Tibial nerve (tissue), 3 donors: ENCODE measurements around the gene AP2A2.

Source experiments
- CTCF ChIP-seq, 5 experiments: fragments of 200-600 bp in 3 of 5; fragments of 450-650 bp in 2 of 5; sonication (generic) in 3 of 5; IDR thresholded peaks; one replicate each; pipeline ENCODE4 v1.5.1; 2016 to 2019; ENCODE audit warnings: antibody characterized with exemption in 5 of 5, mild to moderate bottlenecking in 3 of 5, moderate library complexity in 2 of 5
- POLR2A ChIP-seq, 2 donors: fragments of 450-650 bp; IDR thresholded peaks; one replicate each; pipeline ENCODE4 v1.6.1; 2017; ENCODE audit warnings: antibody characterized with exemption in 2 of 2, mild to moderate bottlenecking in 2 of 2, moderate library complexity in 2 of 2

GRCh38 chr11:1001617-1002405, 76.1 kb downstream of the AP2A2 start:
- TF ChIP-seq CTCF (IDR thresholded peaks at IDR 0.05) = no peak
- TF ChIP-seq POLR2A (IDR thresholded peaks at IDR 0.05) = no peak
